HG02981 (cell line): ENCODE measurements around the gene HYOU1.
"Not testable (repeated sequence)": the region's sequence is repeated elsewhere in the genome, so short reads cannot be mapped to it uniquely, and the experiment has no call there.

Experiments
- ATAC-seq: cut with Tn5 transposase; IDR thresholded peaks from one replicate; pipeline ENCODE4 v1.9.1; 2021; ENCODE audit warnings: mild to moderate bottlenecking, moderate library complexity; ENCODE audit not compliant: unreplicated experiment

The HYOU1 gene

GRCh38 chr11:119044708-119045107 lies 12.3 kb downstream of the HYOU1 start:
- no peak for ATAC-seq

GRCh38 chr11:119042927-119043326 lies 14.1 kb downstream of the HYOU1 start:
- no peak for ATAC-seq

- no peak for ATAC-seq
Observed at GRCh38 chr11:119041821-119042514, 15.0 kb downstream of the HYOU1 start.

GRCh38 chr11:119039471-119039870 lies 17.5 kb downstream of the HYOU1 start:
- not testable (repeated sequence) for ATAC-seq

GRCh38 chr11:119038884-119039283 lies 18.1 kb downstream of the HYOU1 start:
- no peak for ATAC-seq

- ATAC-seq = no peak
Observed at GRCh38 chr11:119034813-119035212, 22.2 kb downstream of the HYOU1 start.

- not testable (repeated sequence) for ATAC-seq
Observed at GRCh38 chr11:119033421-119033820, 23.6 kb downstream of the HYOU1 start.

GRCh38 chr11:119031912-119032280 lies 25.1 kb downstream of the HYOU1 start:
- no peak for ATAC-seq

GRCh38 chr11:119030329-119031047 lies 26.5 kb downstream of the HYOU1 start, which contains the start of gene SLC37A4:
TSS of gene SLC37A4 (minus strand) at chr11:119030877.
- ATAC-seq = peak; percentile 79

- peak; percentile 6 for ATAC-seq
Observed at GRCh38 chr11:119030029-119030328, 27.0 kb downstream of the HYOU1 start.

- peak; percentile 4 for ATAC-seq
Observed at GRCh38 chr11:119029340-119030028, 27.5 kb downstream of the HYOU1 start.

- no peak for ATAC-seq
Observed at GRCh38 chr11:119029069-119029339, 28.0 kb downstream of the HYOU1 start.

GRCh38 chr11:119028346-119029068 lies 28.5 kb downstream of the HYOU1 start:
- ATAC-seq = no peak

GRCh38 chr11:119027561-119028345 lies 29.3 kb downstream of the HYOU1 start:
- no peak for ATAC-seq

GRCh38 chr11:119026970-119027369 lies 30.0 kb downstream of the HYOU1 start:
- ATAC-seq = no peak

- ATAC-seq = no peak
Observed at GRCh38 chr11:119025978-119026766, 30.8 kb downstream of the HYOU1 start.

GRCh38 chr11:119025541-119025940 lies 31.5 kb downstream of the HYOU1 start:
- ATAC-seq = no peak

GRCh38 chr11:119025099-119025473 lies 31.9 kb downstream of the HYOU1 start:
- no peak for ATAC-seq

GRCh38 chr11:119024430-119025098 lies 32.4 kb downstream of the HYOU1 start:
- ATAC-seq = no peak

- ATAC-seq = no peak
Observed at GRCh38 chr11:119023741-119024140, 33.3 kb downstream of the HYOU1 start.
